ENCODE measurements around the gene PSMB7.

GRCh38 chr9:124340219-124341069 lies 74.8 kb downstream of the PSMB7 start:
- TF ChIP-seq CTCF (conservative IDR thresholded peaks at IDR 0.05; ENCODE audit: low read depth, low read length) (no peak), POLR2A (IDR thresholded peaks at IDR 0.05; ENCODE audit: low read depth, low read length) (no peak), MAFK (IDR thresholded peaks at IDR 0.05; ENCODE audit: low read depth, low read length) (no peak), CHD1 (IDR thresholded peaks at IDR 0.05; ENCODE audit: low read depth, low read length) (no peak), RAD21 (IDR thresholded peaks at IDR 0.05; ENCODE audit: low read length) (no peak), BHLHE40 (IDR thresholded peaks at IDR 0.05; ENCODE audit: low read depth, low read length) (no peak), CEBPB (IDR thresholded peaks at IDR 0.05; ENCODE audit: low read depth, low read length) (no peak), NFE2L2 (IDR thresholded peaks at IDR 0.05; ENCODE audit: low read depth, low read length) (no peak)
- TF ChIP-seq, protein P1, sequence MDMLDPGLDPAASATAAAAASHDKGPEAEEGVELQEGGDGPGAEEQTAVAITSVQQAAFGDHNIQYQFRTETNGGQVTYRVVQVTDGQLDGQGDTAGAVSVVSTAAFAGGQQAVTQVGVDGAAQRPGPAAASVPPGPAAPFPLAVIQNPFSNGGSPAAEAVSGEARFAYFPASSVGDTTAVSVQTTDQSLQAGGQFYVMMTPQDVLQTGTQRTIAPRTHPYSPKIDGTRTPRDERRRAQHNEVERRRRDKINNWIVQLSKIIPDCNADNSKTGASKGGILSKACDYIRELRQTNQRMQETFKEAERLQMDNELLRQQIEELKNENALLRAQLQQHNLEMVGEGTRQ (IDR thresholded peaks at IDR 0.05; ENCODE audit: low read depth, low read length): no peak
